ENCODE data around the gene NR6A1.

DNA sequence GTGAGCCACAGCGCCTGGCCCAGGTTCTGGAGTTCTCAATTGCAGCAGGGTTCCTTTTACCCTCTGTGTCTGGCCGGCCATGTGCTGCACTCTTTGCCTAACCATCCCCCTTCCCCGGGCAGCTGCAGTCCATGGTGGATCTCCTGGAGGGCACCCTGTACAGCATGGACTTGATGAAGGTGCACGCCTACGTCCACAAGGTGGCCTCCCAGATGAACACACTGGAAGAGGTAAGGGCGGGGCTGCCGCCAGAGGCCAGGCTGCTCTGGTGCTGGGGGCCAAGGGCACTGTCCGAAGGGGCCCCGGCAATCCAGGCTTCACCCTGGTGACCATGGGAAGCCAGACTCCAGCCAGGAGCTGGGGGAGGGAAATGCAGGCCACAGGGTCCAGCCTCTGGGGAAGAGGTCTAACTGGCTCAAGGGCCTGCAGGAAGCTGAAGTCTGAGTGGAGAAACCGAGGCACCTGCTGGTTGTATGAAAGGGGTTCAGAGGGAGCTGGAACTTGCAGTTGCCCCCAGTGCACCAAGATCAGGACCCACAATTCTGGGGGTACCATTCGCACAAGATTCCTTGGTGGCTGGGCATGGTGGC, 23.9 kb upstream of the NR6A1 start:
- TF ChIP-seq, protein P1, sequence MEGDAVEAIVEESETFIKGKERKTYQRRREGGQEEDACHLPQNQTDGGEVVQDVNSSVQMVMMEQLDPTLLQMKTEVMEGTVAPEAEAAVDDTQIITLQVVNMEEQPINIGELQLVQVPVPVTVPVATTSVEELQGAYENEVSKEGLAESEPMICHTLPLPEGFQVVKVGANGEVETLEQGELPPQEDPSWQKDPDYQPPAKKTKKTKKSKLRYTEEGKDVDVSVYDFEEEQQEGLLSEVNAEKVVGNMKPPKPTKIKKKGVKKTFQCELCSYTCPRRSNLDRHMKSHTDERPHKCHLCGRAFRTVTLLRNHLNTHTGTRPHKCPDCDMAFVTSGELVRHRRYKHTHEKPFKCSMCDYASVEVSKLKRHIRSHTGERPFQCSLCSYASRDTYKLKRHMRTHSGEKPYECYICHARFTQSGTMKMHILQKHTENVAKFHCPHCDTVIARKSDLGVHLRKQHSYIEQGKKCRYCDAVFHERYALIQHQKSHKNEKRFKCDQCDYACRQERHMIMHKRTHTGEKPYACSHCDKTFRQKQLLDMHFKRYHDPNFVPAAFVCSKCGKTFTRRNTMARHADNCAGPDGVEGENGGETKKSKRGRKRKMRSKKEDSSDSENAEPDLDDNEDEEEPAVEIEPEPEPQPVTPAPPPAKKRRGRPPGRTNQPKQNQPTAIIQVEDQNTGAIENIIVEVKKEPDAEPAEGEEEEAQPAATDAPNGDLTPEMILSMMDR (conservative IDR thresholded peaks at IDR 0.05; ENCODE audit: low read depth, low read length): peak; percentile 44
- no peak for TF ChIP-seq EZH2 (IDR thresholded peaks at IDR 0.05; ENCODE audit: low read length, unreplicated experiment)
